ENCODE results near the gene CCL28. TPM values are rescaled to one million over a fixed set of nuclear protein-coding genes. Genes with fewer than 3 reads are reported as not detected.

Gene CCL28
- total and polyA plus RNA-seq, 2 donors (not counting 3 experiments of a cell fraction or from before 2014, with no cell fraction given) = 1.2 to 1.8 TPM

DNA sequence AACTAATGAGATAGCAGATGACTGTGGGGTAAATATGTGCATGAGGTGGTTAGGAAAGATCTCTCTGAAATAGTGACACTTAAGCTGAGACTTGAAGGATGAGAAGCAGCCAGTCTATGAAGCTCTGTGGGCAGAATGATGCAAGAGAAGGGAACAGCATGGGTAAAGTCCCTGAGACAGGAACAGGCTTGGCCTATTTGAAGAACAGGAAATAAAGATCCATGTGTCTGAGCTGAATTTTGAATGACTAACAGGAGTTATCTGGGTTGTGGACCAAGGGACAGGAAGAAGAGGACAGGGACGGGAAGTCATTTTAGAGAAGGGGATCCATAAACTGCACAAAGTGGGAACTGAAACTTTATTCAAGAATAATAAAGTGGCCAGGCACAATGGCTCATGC is 73.3 kb downstream of the CCL28 start:
- DNase-seq (ENCODE audit: low read depth, low spot score) (no peak), FAIRE-seq (no peak)
- Histone ChIP-seq H2AFZ (ENCODE audit: low read depth, low read length) (no peak overlapping the region), H3K9me3 (replicated peaks; ENCODE audit: control insufficient read depth, insufficient read depth, low read length) (no peaks in the 10 kb centered on the region), H3K79me2 (ENCODE audit: control insufficient read depth, insufficient read depth, low read length) (no peaks in the 10 kb centered on the region), H3K4me3 (replicated peaks in 1 of 3; ENCODE audit: insufficient read depth in 1 of 3, low read depth in 1 of 3, low read length in 3 of 3) (no peak overlapping the region), H3K4me1 (ENCODE audit: control insufficient read depth, extremely low read depth, insufficient read depth, low read length) (no peaks in the 10 kb centered on the region), H3K36me3 (ENCODE audit: control insufficient read depth in 2 of 2, extremely low read depth in 1 of 2, insufficient read depth in 2 of 2, low read length in 2 of 2) (no peaks in the 10 kb centered on the region), H4K20me1 (replicated peaks; ENCODE audit: control insufficient read depth, extremely low read depth, insufficient read depth, low read length) (no peaks in the 10 kb centered on the region), H3K27ac (ENCODE audit: insufficient read depth, low read depth, low read length) (no peak overlapping the region), H3K9me1 (replicated peaks; ENCODE audit: control insufficient read depth, extremely low read depth, insufficient read depth, low read length) (no peaks in the 10 kb centered on the region), H3K9ac (replicated peaks; ENCODE audit: extremely low read depth, insufficient read depth, low read length) (no peak overlapping the region), H3K27me3 (ENCODE audit: control insufficient read depth in 2 of 2, insufficient read depth in 2 of 2, low read length in 2 of 2) (no peaks in the 10 kb centered on the region), H3K4me2 (ENCODE audit: insufficient read depth, low read length) (no peak overlapping the region)
- ChIA-PET CTCF (interaction anchor here (1.4 kb wide), 1 partner anchor 51 kb away, joined by 4 read pairs; no protein-coding TSS in a partner anchor), POLR2A (no interaction called here)
- BruUV-seq (replicated peaks) = no TSS peak
- dilution Hi-C loops (cut with MboI; ENCODE audit: extremely low pct_ligation_motif_present, low sequenced_read_pairs) = no loop called here
- no peak for TF ChIP-seq FOS (IDR thresholded peaks at IDR 0.05; ENCODE audit: borderline replicate concordance, insufficient read depth, low read length)
- no peak for TF ChIP-seq GATA2 (IDR thresholded peaks at IDR 0.05; ENCODE audit: insufficient read depth, insufficient read length, low read depth, low read length)
- TF ChIP-seq POLR2AphosphoS5 (IDR thresholded peaks at IDR 0.05; ENCODE audit: insufficient read depth, low read depth, low read length) = no peak
- no peak for TF ChIP-seq EZH2 (IDR thresholded peaks at IDR 0.05; ENCODE audit: borderline replicate concordance, low read depth, low read length, severe bottlenecking)
- TF ChIP-seq, protein P1, sequence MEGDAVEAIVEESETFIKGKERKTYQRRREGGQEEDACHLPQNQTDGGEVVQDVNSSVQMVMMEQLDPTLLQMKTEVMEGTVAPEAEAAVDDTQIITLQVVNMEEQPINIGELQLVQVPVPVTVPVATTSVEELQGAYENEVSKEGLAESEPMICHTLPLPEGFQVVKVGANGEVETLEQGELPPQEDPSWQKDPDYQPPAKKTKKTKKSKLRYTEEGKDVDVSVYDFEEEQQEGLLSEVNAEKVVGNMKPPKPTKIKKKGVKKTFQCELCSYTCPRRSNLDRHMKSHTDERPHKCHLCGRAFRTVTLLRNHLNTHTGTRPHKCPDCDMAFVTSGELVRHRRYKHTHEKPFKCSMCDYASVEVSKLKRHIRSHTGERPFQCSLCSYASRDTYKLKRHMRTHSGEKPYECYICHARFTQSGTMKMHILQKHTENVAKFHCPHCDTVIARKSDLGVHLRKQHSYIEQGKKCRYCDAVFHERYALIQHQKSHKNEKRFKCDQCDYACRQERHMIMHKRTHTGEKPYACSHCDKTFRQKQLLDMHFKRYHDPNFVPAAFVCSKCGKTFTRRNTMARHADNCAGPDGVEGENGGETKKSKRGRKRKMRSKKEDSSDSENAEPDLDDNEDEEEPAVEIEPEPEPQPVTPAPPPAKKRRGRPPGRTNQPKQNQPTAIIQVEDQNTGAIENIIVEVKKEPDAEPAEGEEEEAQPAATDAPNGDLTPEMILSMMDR (IDR thresholded peaks at IDR 0.05; ENCODE audit: extremely low read depth in 1 of 2, insufficient read depth in 1 of 2, low read depth in 1 of 2, low read length in 2 of 2) = no peak
- TF ChIP-seq, protein P2, sequence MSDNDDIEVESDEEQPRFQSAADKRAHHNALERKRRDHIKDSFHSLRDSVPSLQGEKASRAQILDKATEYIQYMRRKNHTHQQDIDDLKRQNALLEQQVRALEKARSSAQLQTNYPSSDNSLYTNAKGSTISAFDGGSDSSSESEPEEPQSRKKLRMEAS (IDR thresholded peaks at IDR 0.05; ENCODE audit: insufficient read depth, insufficient read length) = no peak
- TF ChIP-seq MYC (IDR thresholded peaks at IDR 0.05; ENCODE audit: low read depth, low read length) = no peak
- TF ChIP-seq JUN (IDR thresholded peaks at IDR 0.05; ENCODE audit: borderline replicate concordance, insufficient read depth, insufficient read length, low read depth) = no peak
- TF ChIP-seq POLR2A (IDR thresholded peaks at IDR 0.05; ENCODE audit: low read depth, low read length) = no peak
- intact Hi-C loops (cut with micrococcal nuclease) = no loop called here

Data from endothelial cell of umbilical vein (primary cell).